HEK293 (cell line): Measurements from ENCODE around the gene BCL2L11.

Source experiments
- CTCF ChIA-PET: fragments of 350-600 bp; formaldehyde crosslinking; extraction: SDS; loops from one replicate; lab custom pipeline; 2021; ENCODE audit warnings: antibody characterized with exemption; lab: Yijun Ruan, JAX
- POLR2A ChIA-PET: fragments of 300-600 bp; formaldehyde crosslinking; extraction: SDS; loops from one replicate; lab custom pipeline; 2020; ENCODE audit warnings: antibody characterized with exemption, inconsistent platforms; lab: Yijun Ruan, JAX
- H3K27ac ChIP-seq: fragments of 200-500 bp; sonication (Bioruptor generic); 2 replicates; pipeline ENCODE4 v1.5.1; 2014; ENCODE audit warnings: low read depth, low read length, control low read depth, inconsistent platforms; ENCODE audit errors: extremely low read depth
- H3K36me3 ChIP-seq, 2 experiments: fragments of 200-500 bp in 1 of 2; sonication (Bioruptor generic) in 1 of 2; 1 replicate in 1 of 2; 2 replicates in 1 of 2; pipeline ENCODE4 v1.5.1; 2014 to 2017; ENCODE audit warnings: inconsistent platforms in 2 of 2, low read length in 2 of 2; ENCODE audit not compliant: control insufficient read depth in 2 of 2, insufficient read depth in 1 of 2
- H3K4me1 ChIP-seq: fragments of 200-500 bp; sonication (Bioruptor generic); 2 replicates; pipeline ENCODE4 v1.5.1; 2014; ENCODE audit warnings: mild to moderate bottlenecking, low read length, inconsistent platforms; ENCODE audit not compliant: control insufficient read depth, insufficient read depth
- H3K4me3 ChIP-seq: 2 replicates; pipeline ENCODE4 v1.5.1; 2011; ENCODE audit warnings: low read depth, mild to moderate bottlenecking, control low read depth, low read length, moderate library complexity
- H3K9me3 ChIP-seq: fragments of 200-500 bp; sonication (Bioruptor generic); 2 replicates; pipeline ENCODE4 v1.5.1; 2014; ENCODE audit warnings: low read depth, low read length, inconsistent platforms; ENCODE audit not compliant: control insufficient read depth, insufficient read depth
- ATF2 ChIP-seq: fragments of 450-650 bp; formaldehyde crosslinking; IDR thresholded peaks from 2 replicates; pipeline ENCODE4 v1.5.1; 2016; ENCODE audit warnings: missing biosample characterization, missing genetic modification characterization, low read depth
- OSR2 ChIP-seq: fragments of 450-650 bp; formaldehyde crosslinking; IDR thresholded peaks from 2 replicates; pipeline ENCODE4 v1.5.1; 2016; ENCODE audit warnings: missing biosample characterization, missing genetic modification characterization
- PRDM1 ChIP-seq: fragments of 450-650 bp; formaldehyde crosslinking; IDR thresholded peaks from 2 replicates; pipeline ENCODE4; 2016; ENCODE audit warnings: missing biosample characterization, missing genetic modification characterization
- REPIN1 ChIP-seq: fragments of 450-650 bp; formaldehyde crosslinking; IDR thresholded peaks from 2 replicates; pipeline ENCODE4 v1.5.1; 2017; ENCODE audit warnings: missing biosample characterization, missing genetic modification characterization, low read depth
- TRIM28 ChIP-seq: IDR thresholded peaks from 2 replicates; pipeline ENCODE4 v1.6.1; 2011; ENCODE audit warnings: low read length, control low read depth, borderline replicate concordance
- TSHZ1 ChIP-seq: fragments of 450-650 bp; formaldehyde crosslinking; IDR thresholded peaks from 2 replicates; pipeline ENCODE4 v1.5.1; 2016; ENCODE audit warnings: missing biosample characterization, missing genetic modification characterization, borderline replicate concordance
- YY2 ChIP-seq: fragments of 450-650 bp; formaldehyde crosslinking; IDR thresholded peaks from 2 replicates; pipeline ENCODE4 v1.5.1; 2016; ENCODE audit warnings: missing biosample characterization, missing genetic modification characterization
- ZNF302 ChIP-seq: fragments of 450-650 bp; formaldehyde crosslinking; IDR thresholded peaks from 2 replicates; pipeline ENCODE4 v1.5.1; 2016; ENCODE audit warnings: missing biosample characterization, missing genetic modification characterization, low read depth
- ZNF341 ChIP-seq: fragments of 450-650 bp; formaldehyde crosslinking; IDR thresholded peaks from 2 replicates; pipeline ENCODE4; 2016; ENCODE audit warnings: low read depth, missing biosample characterization, missing genetic modification characterization
- ZNF501 ChIP-seq: fragments of 450-650 bp; formaldehyde crosslinking; IDR thresholded peaks from 2 replicates; pipeline ENCODE4 v1.5.1; 2016; ENCODE audit warnings: missing biosample characterization, missing genetic modification characterization
- ZNF596 ChIP-seq: fragments of 450-650 bp; IDR thresholded peaks from 2 replicates; pipeline ENCODE4 v1.5.0; 2018; ENCODE audit warnings: missing biosample characterization, mild to moderate bottlenecking, missing genetic modification characterization, moderate library complexity
- ZNF623 ChIP-seq: fragments of 450-650 bp; formaldehyde crosslinking; IDR thresholded peaks from 2 replicates; pipeline ENCODE4 v1.5.1; 2016; ENCODE audit warnings: missing biosample characterization, missing genetic modification characterization
- ZNF658 ChIP-seq: fragments of 450-650 bp; formaldehyde crosslinking; IDR thresholded peaks from 2 replicates; pipeline ENCODE4; 2016; ENCODE audit warnings: missing biosample characterization, missing genetic modification characterization
- ZNF777 ChIP-seq: fragments of 450-650 bp; formaldehyde crosslinking; IDR thresholded peaks from 2 replicates; pipeline ENCODE4 v1.5.1; 2017; ENCODE audit warnings: missing biosample characterization, missing genetic modification characterization, borderline replicate concordance
- ZNF791 ChIP-seq: fragments of 450-650 bp; formaldehyde crosslinking; IDR thresholded peaks from 2 replicates; pipeline ENCODE4 v1.5.1; 2016; ENCODE audit warnings: missing biosample characterization, missing genetic modification characterization
- ZSCAN18 ChIP-seq: fragments of 450-650 bp; formaldehyde crosslinking; IDR thresholded peaks from 2 replicates; pipeline ENCODE4 v1.5.1; 2016; ENCODE audit warnings: missing biosample characterization, missing genetic modification characterization
- ZSCAN30 ChIP-seq: fragments of 450-650 bp; IDR thresholded peaks from 2 replicates; pipeline ENCODE4 v1.5.1; 2018; ENCODE audit warnings: missing biosample characterization, mild to moderate bottlenecking, missing genetic modification characterization, moderate library complexity

Gene BCL2L11

GRCh38 chr2:111160758-111161157, 40.0 kb downstream of the BCL2L11 start:
- peaks cover 4 to 86% of the 10 kb centered on the region in 2 experiments; a peak in 2 of 3 replicates for H3K36me3 ChIP-seq
- POLR2A ChIA-PET, result no interaction called here
- peaks cover 13% of the 10 kb centered on the region for H3K4me1 ChIP-seq
- no peak overlapping the region for H3K27ac ChIP-seq
- CTCF ChIA-PET, result no interaction called here
- TF ChIP-seq PRDM1 (tag by site-specific recombination) (peak; percentile 75), ZSCAN18 (tag by site-specific recombination) (no peak)
- TF ChIP-seq, all 188 proteins: peak for 1
- Histone ChIP-seq H3K9me3 (no peaks in the 10 kb centered on the region), H3K4me3 (no peak overlapping the region)

GRCh38 chr2:111161971-111162370, 41.3 kb downstream of the BCL2L11 start:
- Histone ChIP-seq H3K4me1 (peaks cover 15% of the 10 kb centered on the region), H3K9me3 (no peaks in the 10 kb centered on the region), H3K4me3 (no peak overlapping the region), H3K27ac (no peak overlapping the region), H3K36me3 (peaks cover 4 to 82% of the 10 kb centered on the region in 2 experiments; a peak in 1 of 3 replicates)
- TF ChIP-seq ZNF302 (tag by site-specific recombination) (no peak), TRIM28 (no peak), ZNF341 (tag by site-specific recombination) (no peak), ZNF501 (no peak), ZNF791 (tag by site-specific recombination) (no peak), TSHZ1 (tag by site-specific recombination) (no peak), OSR2 (tag by site-specific recombination) (no peak), ZNF596 (tag by site-specific recombination) (no peak), ZSCAN30 (tag by site-specific recombination) (no peak), ATF2 (no peak), YY2 (tag by site-specific recombination) (no peak), REPIN1 (tag by site-specific recombination) (no peak), ZNF777 (tag by site-specific recombination) (no peak), ZNF623 (tag by site-specific recombination) (no peak), ZNF658 (tag by site-specific recombination) (no peak)
- ChIA-PET CTCF (interaction anchor here (0.6 kb wide), 1 partner anchor 41 kb away, joined by 3 read pairs; the partner anchor contains the start of gene BCL2L11), POLR2A (no interaction called here)
